HG02885 (cell line): ENCODE data around the gene CHI3L1.

Experiments used
- ATAC-seq: cut with Tn5 transposase; IDR thresholded peaks from one replicate; pipeline ENCODE4 v1.9.1; 2021; ENCODE audit warnings: mild to moderate bottlenecking; ENCODE audit not compliant: unreplicated experiment, poor library complexity

CHI3L1 gene

GRCh38 chr1:203153051-203153988, 33.2 kb downstream of the CHI3L1 start:
- no peak for ATAC-seq

GRCh38 chr1:203152158-203153034, 34.1 kb downstream of the CHI3L1 start:
- no peak for ATAC-seq

GRCh38 chr1:203151362-203152157, 34.9 kb downstream of the CHI3L1 start:
- ATAC-seq = no peak

GRCh38 chr1:203150511-203151297, 35.8 kb downstream of the CHI3L1 start:
- no peak for ATAC-seq

- ATAC-seq = no peak
These were observed 37.2 kb downstream of the CHI3L1 start for GRCh38 chr1:203149188-203149840.

GRCh38 chr1:203148579-203148978, 37.9 kb downstream of the CHI3L1 start:
- ATAC-seq = no peak

GRCh38 chr1:203148127-203148526, 38.4 kb downstream of the CHI3L1 start:
- ATAC-seq = no peak

GRCh38 chr1:203147376-203147775, 39.1 kb downstream of the CHI3L1 start:
- no peak for ATAC-seq

- ATAC-seq = no peak
These were observed 40.0 kb downstream of the CHI3L1 start for GRCh38 chr1:203146537-203146936.

GRCh38 chr1:203146042-203146369, 40.5 kb downstream of the CHI3L1 start:
- ATAC-seq = no peak

- no peak for ATAC-seq
These were observed 41.0 kb downstream of the CHI3L1 start for GRCh38 chr1:203145321-203146041.

GRCh38 chr1:203144661-203145060, 41.8 kb downstream of the CHI3L1 start:
- no peak for ATAC-seq

GRCh38 chr1:203143641-203144040, 42.9 kb downstream of the CHI3L1 start:
- no peak for ATAC-seq

- no peak for ATAC-seq
These were observed 43.7 kb downstream of the CHI3L1 start for GRCh38 chr1:203142684-203143408.

GRCh38 chr1:203142124-203142523, 44.4 kb downstream of the CHI3L1 start:
- no peak for ATAC-seq

- ATAC-seq = no peak
These were observed 45.6 kb downstream of the CHI3L1 start for GRCh38 chr1:203140743-203141520.

GRCh38 chr1:203139976-203140475, 46.5 kb downstream of the CHI3L1 start:
- ATAC-seq = no peak
